RCC 7860 (cell line): ENCODE measurements around the gene RORB.

Experiments
- DNase-seq: peaks from one replicate; pipeline ENCODE4 v3.0.0-alpha.2; 2015; ENCODE audit warnings: low spot score
- FAIRE-seq: peaks from 2 replicates; lab custom pipeline; 2012; peaks lifted over from hg19 to GRCh38; lab: Jason Lieb, UNC

Gene RORB

GRCh38 chr9:74696520-74696919 is 199.4 kb downstream of the RORB start:
- no peak for DNase-seq
- FAIRE-seq = no peak

GRCh38 chr9:74697535-74697934 is 200.4 kb downstream of the RORB start:
- FAIRE-seq = no peak
- DNase-seq = no peak

DNA sequence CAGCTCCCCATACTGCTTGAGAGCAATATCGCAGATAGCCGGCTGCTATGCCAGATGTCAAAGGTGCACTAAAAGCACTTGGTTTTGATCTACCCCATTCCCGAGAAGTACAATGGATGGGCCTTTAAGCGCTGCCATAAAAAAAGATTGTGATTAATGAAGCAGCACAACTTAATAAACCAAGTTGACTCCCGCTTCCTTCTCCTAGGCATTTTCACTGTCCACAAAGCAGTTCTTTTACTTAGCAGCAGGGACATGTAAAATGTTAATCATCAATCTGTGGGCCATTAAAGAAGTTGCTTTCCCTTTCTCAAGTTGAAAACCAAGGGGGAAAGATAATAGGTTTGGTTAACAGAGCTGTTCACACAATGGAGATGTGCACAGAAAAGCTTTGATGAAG is 214.2 kb downstream of the RORB start:
- no peak for FAIRE-seq
- no peak for DNase-seq

GRCh38 chr9:74718709-74719108 is 221.6 kb downstream of the RORB start:
- no peak for FAIRE-seq
- DNase-seq = no peak

GRCh38 chr9:74719306-74719705 is 222.2 kb downstream of the RORB start:
- FAIRE-seq (no peak), DNase-seq (no peak)

GRCh38 chr9:74721696-74722660 is 224.8 kb downstream of the RORB start:
- no peak for DNase-seq
- no peak for FAIRE-seq

DNA sequence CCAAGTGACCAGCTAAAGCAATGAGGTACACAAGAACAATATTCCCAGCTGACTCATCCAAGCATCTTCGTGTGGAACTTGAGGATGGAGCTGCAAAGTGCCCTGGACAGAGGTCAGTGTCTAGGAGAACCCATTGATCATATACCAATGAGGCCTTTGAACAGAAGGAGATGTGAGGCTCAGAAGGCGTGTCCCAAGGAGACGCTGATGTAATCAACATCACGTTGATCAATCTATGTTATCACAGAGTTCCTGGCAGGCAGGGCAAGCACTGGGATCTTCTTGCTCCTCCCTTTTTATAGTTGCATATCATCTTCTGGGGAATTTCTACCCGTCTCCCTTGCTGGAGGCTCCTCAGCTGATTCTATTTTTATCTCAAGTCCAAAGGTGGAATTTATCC is 227.2 kb downstream of the RORB start:
- FAIRE-seq (no peak), DNase-seq (no peak)

DNA sequence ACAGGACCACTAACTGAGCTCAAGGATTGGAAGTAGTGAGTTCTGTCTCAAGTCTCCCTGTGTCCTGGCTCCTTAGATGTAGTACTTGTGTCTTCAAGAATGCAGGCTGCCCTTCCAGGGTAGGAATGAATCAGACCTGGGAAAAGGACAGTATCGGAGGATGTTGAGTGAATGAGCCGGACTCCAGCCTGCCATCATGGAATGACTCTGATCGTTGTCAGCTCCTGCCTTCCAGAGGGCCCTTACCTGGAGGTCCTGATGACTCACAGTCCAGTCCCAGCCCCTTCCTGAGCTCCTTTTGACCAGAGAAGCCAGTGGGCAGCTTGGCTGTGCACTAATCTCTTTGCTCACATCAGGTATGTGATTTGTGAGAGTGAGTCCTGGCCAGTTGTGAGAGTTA is 229.4 kb downstream of the RORB start:
- DNase-seq (no peak), FAIRE-seq (no peak)

GRCh38 chr9:74728176-74728575 is 231.0 kb downstream of the RORB start:
- no peak for FAIRE-seq
- no peak for DNase-seq

- no peak for FAIRE-seq
- no peak for DNase-seq
Observed at GRCh38 chr9:74729136-74729695, 232.1 kb downstream of the RORB start.

GRCh38 chr9:74735761-74736160 is 238.6 kb downstream of the RORB start:
- FAIRE-seq = no peak

GRCh38 chr9:74736646-74737045 is 239.5 kb downstream of the RORB start:
- FAIRE-seq = no peak
- DNase-seq = no peak

More at GRCh38 chr9:74735761-74736160, 238.6 kb downstream of the RORB start:
- DNase-seq = no peak

GRCh38 chr9:74742191-74742790 is 245.2 kb downstream of the RORB start:
- DNase-seq (no peak), FAIRE-seq (no peak)
